Neural cell (in vitro differentiated cells): ENCODE data around the gene SLCO1A2. TPM values are rescaled to one million over a fixed set of nuclear protein-coding genes. Genes with fewer than 3 reads are reported as not detected.

Experiments
- H2AFZ ChIP-seq: fragments of 200-600, 300-800 bp; sonication (generic), shearing (Covaris generic); 2 replicates; pipeline ENCODE4 v1.6.0; 2014; ENCODE audit warnings: low read depth, mild to moderate bottlenecking, antibody characterized with exemption, low read length, moderate library complexity
- H3F3A ChIP-seq: fragments of 200-600 bp; shearing (Covaris generic); 2 replicates; pipeline ENCODE4 v1.6.1; 2016; ENCODE audit warnings: mild to moderate bottlenecking, moderate library complexity, mixed read lengths, antibody characterized with exemption, low read length; ENCODE audit not compliant: insufficient read depth, poor library complexity, severe bottlenecking
- H3K27ac ChIP-seq: fragments of 200-600, 300-800 bp; sonication (generic), shearing (Covaris generic); 2 replicates; pipeline ENCODE4 v1.5.1; 2014; ENCODE audit warnings: mild to moderate bottlenecking, low read length, moderate library complexity
- H3K27me3 ChIP-seq: fragments of 300-800, 200-600 bp; sonication (generic), shearing (Covaris generic); 2 replicates; pipeline ENCODE4 v1.6.0; 2014; ENCODE audit warnings: mild to moderate bottlenecking, low read depth, low read length, moderate library complexity; ENCODE audit not compliant: insufficient read depth
- H3K36me3 ChIP-seq: fragments of 300-800, 200-600 bp; sonication (generic), shearing (Covaris generic); 2 replicates; pipeline ENCODE4 v1.5.1; 2014; ENCODE audit warnings: mild to moderate bottlenecking, antibody characterized with exemption, low read length, moderate library complexity; ENCODE audit not compliant: insufficient read depth
- H3K4me2 ChIP-seq: fragments of 300-800, 200-600 bp; sonication (generic), shearing (Covaris generic); 2 replicates; pipeline ENCODE4 v1.6.0; 2014; ENCODE audit warnings: mild to moderate bottlenecking, low read length
- H3K4me3 ChIP-seq: fragments of 300-800, 200-600 bp; sonication (generic), shearing (Covaris generic); 2 replicates; pipeline ENCODE4 v1.5.1; 2014; ENCODE audit warnings: mild to moderate bottlenecking, low read length, moderate library complexity
- H3K79me2 ChIP-seq: fragments of 200-600 bp; shearing (Covaris generic); replicated peaks from 2 replicates; pipeline ENCODE4 v1.6.0; 2014; ENCODE audit warnings: mild to moderate bottlenecking, low read length, moderate library complexity; ENCODE audit not compliant: insufficient read depth
- H3K9ac ChIP-seq: fragments of 300-800, 200-600 bp; sonication (generic), shearing (Covaris generic); 2 replicates; pipeline ENCODE4 v1.6.1; 2016; ENCODE audit warnings: mild to moderate bottlenecking, low read length, mixed read lengths
- H3K9me2 ChIP-seq: fragments of 200-600 bp; shearing (Covaris generic); 2 replicates; pipeline ENCODE4 v1.6.1; 2016; ENCODE audit warnings: mild to moderate bottlenecking, low read length, mixed read lengths; ENCODE audit not compliant: insufficient read depth
- H3K9me3 ChIP-seq: fragments of 200-600, 300-800 bp; sonication (generic), shearing (Covaris generic); 2 replicates; pipeline ENCODE4 v1.6.1; 2016; ENCODE audit warnings: mild to moderate bottlenecking, mixed run types, low read length, moderate library complexity, mixed read lengths
- H4K20me1 ChIP-seq: fragments of 200-600 bp; shearing (Covaris generic); 2 replicates; pipeline ENCODE4 v1.6.1; 2016; ENCODE audit warnings: mild to moderate bottlenecking, mixed run types; ENCODE audit not compliant: insufficient read depth
- EP300 ChIP-seq: fragments of 450-650 bp; conservative IDR thresholded peaks from 2 replicates; pipeline ENCODE4 v1.6.1; 2014; ENCODE audit warnings: antibody characterized with exemption, mild to moderate bottlenecking, moderate library complexity; ENCODE audit not compliant: poor library complexity, severe bottlenecking
- EZH2 ChIP-seq: fragments of 200-600, 300-800 bp; shearing (Covaris generic), sonication (generic); IDR thresholded peaks from 2 replicates; pipeline ENCODE4 v1.6.1; 2014; ENCODE audit warnings: antibody characterized with exemption, low read length, borderline replicate concordance, mild to moderate bottlenecking; ENCODE audit not compliant: insufficient read depth, poor library complexity, severe bottlenecking
- MXI1 ChIP-seq: fragments of 450-650 bp; conservative IDR thresholded peaks from 2 replicates; pipeline ENCODE4 v1.6.1; 2014; ENCODE audit warnings: antibody characterized with exemption, mild to moderate bottlenecking; ENCODE audit not compliant: poor library complexity, severe bottlenecking
- POLR2AphosphoS5 ChIP-seq: IDR thresholded peaks from 2 replicates; pipeline ENCODE4 v1.6.1; 2012
- RAD21 ChIP-seq: fragments of 450-650 bp; conservative IDR thresholded peaks from 2 replicates; pipeline ENCODE4 v1.6.1; 2014; ENCODE audit warnings: antibody characterized with exemption, mild to moderate bottlenecking, moderate library complexity
- SMC3 ChIP-seq: fragments of 450-650 bp; conservative IDR thresholded peaks from 2 replicates; pipeline ENCODE4 v1.6.1; 2014; ENCODE audit warnings: antibody characterized with exemption, mild to moderate bottlenecking, moderate library complexity; ENCODE audit not compliant: poor library complexity
- TAF1 ChIP-seq: IDR thresholded peaks from 2 replicates; pipeline ENCODE4 v1.6.1; 2012; ENCODE audit warnings: low read depth
- polyA plus RNA-seq: library from polyadenylated mRNA; depleted of rRNA; stranded (reverse); fragments of >200 nt; gene quantifications from 2 replicates; pipeline ENCODE4 v1.2.3, GENCODE V29; 2014
- TF ChIP-seq, protein P1 (sequence below): IDR thresholded peaks from 2 replicates; pipeline ENCODE4 v1.6.1; 2012; ENCODE audit warnings: borderline replicate concordance
- TF ChIP-seq, protein P2 (sequence below): fragments of 450-650 bp; IDR thresholded peaks from 2 replicates; pipeline ENCODE4 v1.5.1; 2014; ENCODE audit warnings: antibody characterized with exemption, mild to moderate bottlenecking, moderate library complexity; ENCODE audit not compliant: poor library complexity, severe bottlenecking

SLCO1A2 gene
- polyA plus RNA-seq, 1 donor from 2014 or later: not detected

DNA sequence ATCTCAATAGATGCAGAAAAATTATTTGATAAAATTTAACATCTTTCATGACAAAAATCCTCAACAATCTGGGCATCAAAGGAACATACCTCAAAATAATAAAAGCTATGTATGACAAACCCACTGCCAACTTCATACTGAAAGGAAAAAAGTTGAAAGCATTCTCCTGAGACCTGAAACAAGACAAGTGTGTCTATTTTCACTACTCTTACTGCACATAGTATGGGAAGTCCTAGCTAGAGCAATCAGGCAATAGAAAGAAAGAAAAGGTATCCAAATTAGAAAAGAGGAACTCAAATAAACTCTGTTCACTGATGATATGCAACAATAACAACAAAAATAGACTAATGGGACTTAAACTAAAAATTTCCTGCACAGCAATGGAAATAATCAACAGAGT, 113.6 kb downstream of the SLCO1A2 start:
- Histone ChIP-seq H3K4me3 (no peak overlapping the region), H3K9ac (no peak overlapping the region), H3K27ac (no peak overlapping the region), H4K20me1 (no peaks in the 10 kb centered on the region), H3K4me2 (no peak overlapping the region), H3K9me3 (no peaks in the 10 kb centered on the region), H2AFZ (no peak overlapping the region), H3K9me2 (no peaks in the 10 kb centered on the region), H3F3A (no peaks in the 10 kb centered on the region), H3K79me2 (no peaks in the 10 kb centered on the region), H3K27me3 (no peaks in the 10 kb centered on the region), H3K36me3 (no peaks in the 10 kb centered on the region)
- TF ChIP-seq RAD21: no peak
- TF ChIP-seq, protein P1, sequence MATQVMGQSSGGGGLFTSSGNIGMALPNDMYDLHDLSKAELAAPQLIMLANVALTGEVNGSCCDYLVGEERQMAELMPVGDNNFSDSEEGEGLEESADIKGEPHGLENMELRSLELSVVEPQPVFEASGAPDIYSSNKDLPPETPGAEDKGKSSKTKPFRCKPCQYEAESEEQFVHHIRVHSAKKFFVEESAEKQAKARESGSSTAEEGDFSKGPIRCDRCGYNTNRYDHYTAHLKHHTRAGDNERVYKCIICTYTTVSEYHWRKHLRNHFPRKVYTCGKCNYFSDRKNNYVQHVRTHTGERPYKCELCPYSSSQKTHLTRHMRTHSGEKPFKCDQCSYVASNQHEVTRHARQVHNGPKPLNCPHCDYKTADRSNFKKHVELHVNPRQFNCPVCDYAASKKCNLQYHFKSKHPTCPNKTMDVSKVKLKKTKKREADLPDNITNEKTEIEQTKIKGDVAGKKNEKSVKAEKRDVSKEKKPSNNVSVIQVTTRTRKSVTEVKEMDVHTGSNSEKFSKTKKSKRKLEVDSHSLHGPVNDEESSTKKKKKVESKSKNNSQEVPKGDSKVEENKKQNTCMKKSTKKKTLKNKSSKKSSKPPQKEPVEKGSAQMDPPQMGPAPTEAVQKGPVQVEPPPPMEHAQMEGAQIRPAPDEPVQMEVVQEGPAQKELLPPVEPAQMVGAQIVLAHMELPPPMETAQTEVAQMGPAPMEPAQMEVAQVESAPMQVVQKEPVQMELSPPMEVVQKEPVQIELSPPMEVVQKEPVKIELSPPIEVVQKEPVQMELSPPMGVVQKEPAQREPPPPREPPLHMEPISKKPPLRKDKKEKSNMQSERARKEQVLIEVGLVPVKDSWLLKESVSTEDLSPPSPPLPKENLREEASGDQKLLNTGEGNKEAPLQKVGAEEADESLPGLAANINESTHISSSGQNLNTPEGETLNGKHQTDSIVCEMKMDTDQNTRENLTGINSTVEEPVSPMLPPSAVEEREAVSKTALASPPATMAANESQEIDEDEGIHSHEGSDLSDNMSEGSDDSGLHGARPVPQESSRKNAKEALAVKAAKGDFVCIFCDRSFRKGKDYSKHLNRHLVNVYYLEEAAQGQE: no peak
- TF ChIP-seq POLR2AphosphoS5: no peak
- TF ChIP-seq EZH2: no peak
- TF ChIP-seq, protein P2, sequence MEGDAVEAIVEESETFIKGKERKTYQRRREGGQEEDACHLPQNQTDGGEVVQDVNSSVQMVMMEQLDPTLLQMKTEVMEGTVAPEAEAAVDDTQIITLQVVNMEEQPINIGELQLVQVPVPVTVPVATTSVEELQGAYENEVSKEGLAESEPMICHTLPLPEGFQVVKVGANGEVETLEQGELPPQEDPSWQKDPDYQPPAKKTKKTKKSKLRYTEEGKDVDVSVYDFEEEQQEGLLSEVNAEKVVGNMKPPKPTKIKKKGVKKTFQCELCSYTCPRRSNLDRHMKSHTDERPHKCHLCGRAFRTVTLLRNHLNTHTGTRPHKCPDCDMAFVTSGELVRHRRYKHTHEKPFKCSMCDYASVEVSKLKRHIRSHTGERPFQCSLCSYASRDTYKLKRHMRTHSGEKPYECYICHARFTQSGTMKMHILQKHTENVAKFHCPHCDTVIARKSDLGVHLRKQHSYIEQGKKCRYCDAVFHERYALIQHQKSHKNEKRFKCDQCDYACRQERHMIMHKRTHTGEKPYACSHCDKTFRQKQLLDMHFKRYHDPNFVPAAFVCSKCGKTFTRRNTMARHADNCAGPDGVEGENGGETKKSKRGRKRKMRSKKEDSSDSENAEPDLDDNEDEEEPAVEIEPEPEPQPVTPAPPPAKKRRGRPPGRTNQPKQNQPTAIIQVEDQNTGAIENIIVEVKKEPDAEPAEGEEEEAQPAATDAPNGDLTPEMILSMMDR: no peak
- TF ChIP-seq SMC3: no peak
- no peak for TF ChIP-seq TAF1
- no peak for TF ChIP-seq MXI1
- TF ChIP-seq EP300: no peak

DNA sequence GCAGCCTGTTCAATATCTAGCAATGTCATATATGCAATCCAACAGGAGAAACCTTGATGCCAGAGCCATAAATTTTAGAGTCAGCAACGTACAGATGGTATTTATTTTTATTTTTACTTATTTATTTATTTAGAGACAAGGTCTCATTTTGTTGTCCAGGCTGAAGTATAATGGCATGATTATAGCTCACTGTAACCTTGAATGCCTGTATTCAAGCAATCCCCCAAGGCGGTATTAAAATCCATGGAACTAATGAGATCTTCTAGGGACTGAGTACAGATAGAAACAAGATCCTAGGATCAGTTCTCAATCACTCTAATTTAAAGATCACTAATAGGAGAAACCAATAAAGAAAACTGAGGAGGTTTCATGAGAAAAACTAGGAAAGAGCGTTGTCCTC, 114.5 kb downstream of the SLCO1A2 start:
- Histone ChIP-seq H3K4me2 (no peak overlapping the region), H4K20me1 (no peaks in the 10 kb centered on the region), H3K27me3 (no peaks in the 10 kb centered on the region), H3F3A (no peaks in the 10 kb centered on the region), H3K36me3 (no peaks in the 10 kb centered on the region), H3K9me3 (no peaks in the 10 kb centered on the region), H2AFZ (no peak overlapping the region), H3K9me2 (no peaks in the 10 kb centered on the region), H3K9ac (no peak overlapping the region), H3K27ac (no peak overlapping the region), H3K79me2 (no peaks in the 10 kb centered on the region), H3K4me3 (no peak overlapping the region)
- no peak for TF ChIP-seq TAF1
- TF ChIP-seq EZH2: no peak
- no peak for TF ChIP-seq RAD21
- TF ChIP-seq SMC3: no peak
- TF ChIP-seq, protein P2: no peak
- no peak for TF ChIP-seq POLR2AphosphoS5
- TF ChIP-seq MXI1: no peak
- TF ChIP-seq, protein P1: no peak
- TF ChIP-seq EP300: no peak
